GM19372 (cell line): ENCODE measurements around the gene PIGN.
"Not testable (repeated sequence)": the region's sequence is repeated elsewhere in the genome, so short reads cannot be mapped to it uniquely, and the experiment has no call there.

Source experiments
- ATAC-seq: cut with Tn5 transposase; IDR thresholded peaks from one replicate; pipeline ENCODE4 v1.9.1; 2021; ENCODE audit warnings: mild to moderate bottlenecking, low read depth, moderate library complexity; ENCODE audit not compliant: unreplicated experiment

Gene PIGN

DNA sequence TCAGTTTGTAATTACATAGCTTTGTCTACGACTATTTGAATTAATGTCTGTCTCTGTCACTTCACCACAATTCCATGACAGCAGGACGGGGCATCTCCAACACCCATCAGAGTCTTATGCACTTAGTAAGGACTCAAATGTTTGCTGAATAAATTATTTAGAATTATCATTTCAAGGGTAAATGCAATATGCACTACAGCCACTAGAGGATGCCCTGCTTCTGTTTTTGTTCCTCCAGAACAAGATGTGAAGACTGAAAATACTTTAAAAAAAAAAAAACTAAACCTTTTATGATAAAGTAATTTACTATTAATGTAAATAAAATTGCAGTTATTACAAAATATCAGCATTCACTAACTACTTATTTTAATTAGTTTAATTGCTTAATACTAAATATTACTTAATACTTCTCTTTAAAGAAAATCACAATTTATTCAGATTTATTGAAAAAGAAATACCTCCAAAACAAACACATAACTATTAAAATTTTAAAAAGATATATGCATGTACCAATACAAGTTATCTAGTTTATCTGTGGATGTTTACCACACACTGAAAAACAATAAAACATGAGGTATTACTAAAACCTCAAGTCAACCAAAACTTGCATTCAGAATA, 3.2 kb downstream of the PIGN start:
- ATAC-seq, result no peak

DNA sequence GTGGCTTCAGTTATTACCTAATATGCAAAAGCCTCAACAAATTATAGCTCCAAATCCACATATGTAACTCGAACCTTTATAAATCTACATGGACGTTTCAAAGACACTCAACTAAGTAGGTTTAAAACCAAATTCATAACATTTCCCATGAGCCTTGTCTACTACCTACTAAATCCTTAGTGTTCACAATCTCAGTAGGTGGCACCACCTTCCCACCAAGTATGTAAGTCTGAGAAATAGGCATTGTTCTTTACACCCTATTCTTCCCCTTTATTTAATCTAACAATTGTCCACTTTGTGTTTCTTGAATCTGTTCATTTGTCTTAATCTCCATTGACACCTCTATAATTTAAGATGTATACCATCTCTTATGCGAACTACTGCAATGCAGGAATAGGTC, 4.6 kb downstream of the PIGN start:
- no peak for ATAC-seq

DNA sequence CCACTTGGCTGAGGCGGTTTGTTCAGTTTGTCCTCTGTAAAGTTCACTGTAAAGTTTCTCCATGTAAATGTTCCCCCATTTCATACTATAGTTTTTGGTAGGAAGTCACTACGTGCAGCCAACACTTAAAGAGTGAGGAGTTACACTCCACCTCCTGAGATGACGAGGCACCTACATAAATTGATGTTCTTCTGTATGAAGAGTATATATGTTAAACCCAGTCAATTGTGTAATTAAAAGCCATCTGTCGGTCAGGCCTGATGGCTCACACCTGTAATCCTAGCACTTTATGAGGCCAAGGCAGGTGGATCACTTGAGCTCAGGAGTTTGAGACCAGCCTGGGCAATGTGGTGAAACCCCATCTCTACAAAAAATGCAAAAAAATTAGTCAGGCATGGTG, 7.6 kb downstream of the PIGN start:
- no peak for ATAC-seq

DNA sequence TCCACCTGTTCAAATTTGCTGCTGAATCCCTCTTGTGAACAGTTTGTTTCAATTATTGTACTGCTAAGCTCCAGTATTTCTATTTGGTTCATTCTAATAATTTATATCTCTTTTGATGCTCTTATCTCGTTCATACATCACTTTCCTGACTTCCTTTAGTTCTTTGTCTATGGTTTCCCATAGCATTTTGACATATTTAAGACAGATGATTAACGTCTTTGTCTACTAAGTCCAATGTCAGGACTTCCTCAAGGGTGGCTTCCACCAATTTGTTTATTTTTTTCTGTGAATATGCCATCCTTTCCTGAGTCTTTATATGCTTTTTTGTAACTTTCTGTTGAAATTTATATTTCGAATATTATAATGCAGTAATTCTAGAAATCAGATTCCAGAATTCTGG, 9.6 kb downstream of the PIGN start:
- ATAC-seq, result no peak

DNA sequence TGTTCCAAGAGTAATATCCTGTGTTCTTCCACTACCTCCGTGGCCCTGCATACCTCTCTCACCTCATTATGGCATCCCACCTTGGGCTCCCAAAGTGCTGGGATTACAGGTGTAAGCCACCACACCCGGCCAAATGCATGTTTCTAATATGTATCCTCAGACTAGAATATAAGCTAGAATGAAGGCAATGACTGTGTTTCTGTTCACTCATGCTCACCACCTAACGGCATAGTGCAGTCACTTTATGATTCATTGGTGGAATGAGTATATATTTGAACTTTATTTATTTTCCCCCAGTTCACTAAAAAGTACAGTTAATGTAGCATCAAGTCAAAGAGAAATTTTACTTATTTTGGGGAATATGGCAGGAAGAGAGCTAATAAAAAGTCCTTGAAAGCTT, 11.3 kb downstream of the PIGN start:
- no peak for ATAC-seq

DNA sequence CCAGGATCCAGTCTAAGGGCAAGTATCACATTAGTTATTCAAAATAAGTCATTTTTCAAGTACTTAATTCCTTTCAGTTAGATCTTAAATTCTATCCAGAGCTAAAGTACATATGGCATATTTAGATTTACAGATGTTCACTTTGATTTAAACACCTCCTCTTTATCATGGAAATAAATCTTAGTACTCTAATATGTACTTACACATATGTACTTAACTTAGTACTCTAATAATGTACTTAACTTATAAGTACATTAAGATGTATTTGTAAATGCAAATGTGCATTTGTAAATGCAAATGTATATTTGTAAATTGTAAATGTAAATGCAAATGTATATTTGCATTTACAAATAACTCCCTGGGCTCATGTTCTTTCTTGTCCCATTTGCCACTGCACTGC, 14.6 kb downstream of the PIGN start:
- ATAC-seq, result no peak

DNA sequence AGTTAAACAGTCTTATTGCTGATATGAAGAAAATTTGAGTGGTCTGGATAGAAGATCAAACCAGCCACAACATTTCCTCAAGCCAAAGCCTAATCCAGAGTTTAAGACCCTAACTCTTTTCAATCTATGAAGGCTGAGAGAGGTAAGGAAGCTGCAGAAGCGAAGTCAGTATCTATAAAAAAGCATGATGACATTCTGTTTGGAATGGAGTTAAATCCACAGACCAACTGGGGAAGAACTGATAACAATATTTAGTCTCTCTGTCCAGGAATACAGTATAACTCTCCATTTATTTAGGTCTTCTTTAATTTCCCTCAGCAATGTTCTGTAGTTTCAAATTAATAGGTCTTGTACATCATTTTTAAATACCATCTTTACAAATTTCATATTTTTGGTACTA, 16.0 kb downstream of the PIGN start:
- ATAC-seq, result no peak

DNA sequence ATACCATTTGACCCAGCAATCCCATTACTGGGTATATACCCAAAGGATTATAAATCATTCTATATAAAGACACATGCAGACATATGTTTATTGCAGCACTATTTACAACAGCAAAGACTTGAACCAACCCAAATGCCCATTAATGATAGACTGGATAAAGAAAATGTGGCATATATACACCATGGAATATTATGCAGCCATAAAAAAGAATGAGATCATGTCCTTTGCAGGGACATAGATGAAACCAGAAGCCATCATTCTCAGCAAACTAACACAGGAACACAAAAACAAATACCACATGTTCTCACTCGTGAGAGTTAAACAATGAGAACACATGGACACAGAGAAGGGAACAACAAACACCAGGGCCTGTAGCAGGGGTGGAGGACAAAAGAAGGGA, 20.3 kb downstream of the PIGN start:
- ATAC-seq, result not testable (repeated sequence)

DNA sequence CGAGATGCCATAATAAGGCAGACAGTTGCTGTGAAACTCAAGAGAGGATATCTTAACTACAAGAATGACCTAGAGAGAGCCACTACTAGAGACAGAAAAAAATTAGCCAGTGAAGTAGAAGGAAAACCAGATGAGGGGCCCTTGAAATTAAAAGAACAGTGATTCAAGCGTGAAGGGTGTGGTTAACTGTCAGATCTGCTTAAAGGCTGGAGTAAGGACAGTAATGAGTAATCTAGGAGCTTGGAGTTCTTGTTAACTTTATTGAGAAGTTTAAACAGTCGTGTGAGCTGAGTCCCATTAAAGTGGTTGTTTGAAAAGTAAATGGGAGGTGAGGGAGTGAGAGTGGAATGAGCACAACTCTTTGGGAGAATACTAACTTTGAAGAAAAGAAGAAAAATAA, 21.3 kb downstream of the PIGN start:
- ATAC-seq, result no peak

DNA sequence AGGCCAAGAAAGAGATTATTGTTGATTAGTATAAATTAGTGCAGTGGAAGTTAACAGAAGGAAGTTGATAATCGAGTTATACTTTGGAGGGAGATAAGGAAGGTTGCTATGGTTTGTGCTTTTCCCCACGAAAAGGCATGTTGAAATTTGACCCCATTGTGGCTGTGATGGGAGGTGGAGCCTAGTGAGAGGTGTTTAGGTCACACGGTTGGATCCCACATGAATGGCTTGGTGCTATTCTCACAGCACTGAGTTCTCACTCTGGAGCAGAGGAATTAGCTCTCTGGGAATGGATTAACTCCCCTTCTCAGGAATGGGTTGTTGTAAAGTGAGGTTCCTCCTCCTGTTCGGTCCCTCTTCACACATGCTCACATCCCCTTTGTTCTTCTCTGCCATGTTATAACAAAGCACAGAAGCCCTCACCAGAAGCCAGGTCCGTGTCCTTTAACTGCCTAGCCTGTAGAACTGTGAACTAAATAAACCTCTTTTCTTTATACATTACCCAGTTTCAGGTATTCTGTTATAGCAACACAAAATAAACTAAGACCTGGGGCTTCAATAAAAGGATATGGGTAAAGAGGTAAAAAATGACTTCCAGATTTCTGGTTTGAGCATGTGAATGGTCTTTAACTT, 21.9 kb downstream of the PIGN start:
- no peak for ATAC-seq

DNA sequence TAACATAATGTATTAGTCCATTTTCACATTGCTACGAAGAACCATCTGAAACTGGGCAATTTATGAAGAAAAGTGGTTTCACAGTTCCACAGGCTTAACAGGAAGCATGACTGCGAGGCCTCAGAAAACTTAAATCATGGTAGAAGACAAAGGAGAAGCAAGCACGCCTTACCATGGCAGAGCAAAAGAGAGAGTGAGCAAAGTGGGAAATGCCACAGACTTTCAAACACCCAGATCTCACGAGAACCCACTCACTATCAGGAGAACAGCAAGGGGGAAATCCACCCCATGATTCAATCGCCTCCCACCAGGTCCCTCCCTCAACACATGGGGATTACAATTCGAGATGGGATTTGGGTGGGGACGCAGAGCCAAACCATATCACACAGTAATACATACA, 22.5 kb downstream of the PIGN start:
- ATAC-seq, result no peak

DNA sequence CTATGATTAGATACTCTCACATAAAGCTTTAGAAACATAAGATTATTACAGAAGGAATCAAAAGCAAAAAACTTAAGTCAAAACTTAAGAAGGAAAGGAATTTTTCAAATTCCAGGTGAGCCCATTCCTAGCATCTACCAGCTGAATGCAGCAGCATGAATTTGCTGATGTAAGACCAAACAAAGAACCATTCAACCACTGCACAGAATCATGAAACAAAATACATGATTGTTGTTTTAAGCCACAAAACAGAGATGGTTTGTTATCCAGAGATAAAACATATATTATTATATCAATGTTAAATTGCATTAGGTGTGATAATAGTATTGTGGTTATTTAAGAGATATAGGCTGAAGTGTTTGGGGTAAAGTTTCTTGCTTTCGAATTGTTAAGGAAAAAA, 29.0 kb downstream of the PIGN start:
- ATAC-seq, result no peak

DNA sequence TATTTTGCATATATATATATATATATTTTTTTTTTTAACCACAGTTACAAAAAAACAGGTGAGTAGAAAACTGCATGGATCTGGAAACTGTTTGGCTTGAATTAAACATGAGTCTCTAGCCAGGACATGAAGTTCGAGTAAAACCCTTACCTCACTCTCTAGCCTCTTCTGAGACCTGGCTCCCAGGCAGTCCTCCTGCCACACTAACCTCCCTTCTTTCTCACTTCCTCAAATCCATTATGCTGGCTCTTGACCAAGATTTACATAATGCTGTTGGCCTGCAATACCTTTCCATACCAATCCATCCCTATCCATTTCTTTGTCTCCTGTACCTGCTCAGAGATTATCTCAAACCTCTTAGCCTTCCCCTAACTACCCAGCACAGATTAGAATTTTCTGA, 34.0 kb downstream of the PIGN start:
- peak; percentile 70 for ATAC-seq

DNA sequence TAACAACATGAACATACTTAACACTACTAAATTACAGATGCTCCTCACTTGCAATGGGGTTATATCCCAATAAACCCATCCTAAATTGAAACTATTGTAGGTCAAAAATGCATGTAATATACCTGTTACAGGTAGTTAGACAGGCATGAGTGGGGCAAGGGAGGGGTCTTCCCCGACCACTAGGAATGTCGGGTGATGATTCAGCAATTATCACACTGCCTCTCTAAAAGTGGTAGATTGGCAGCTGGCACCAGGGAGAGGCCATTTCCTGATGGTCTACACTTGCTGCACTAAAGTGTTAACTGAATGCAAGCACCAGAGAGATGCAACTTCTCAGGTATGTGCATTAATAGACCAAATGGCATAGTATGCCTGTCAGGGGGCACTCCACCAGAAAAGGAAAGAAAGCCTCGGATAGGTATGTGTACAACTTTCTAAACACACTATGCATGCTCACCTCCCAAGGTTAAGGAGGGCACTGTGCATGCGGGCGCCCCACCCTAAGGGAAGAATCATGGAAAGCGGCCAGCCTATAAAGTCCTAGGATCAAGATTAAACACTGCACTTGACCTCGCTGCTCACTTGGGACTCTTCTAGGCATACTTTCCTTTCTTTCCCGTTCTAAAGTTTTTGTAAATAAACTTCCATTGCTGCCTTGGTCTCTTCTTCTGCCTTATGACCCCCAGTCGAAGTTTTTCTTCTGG, 35.6 kb downstream of the PIGN start:
- ATAC-seq, result no peak

DNA sequence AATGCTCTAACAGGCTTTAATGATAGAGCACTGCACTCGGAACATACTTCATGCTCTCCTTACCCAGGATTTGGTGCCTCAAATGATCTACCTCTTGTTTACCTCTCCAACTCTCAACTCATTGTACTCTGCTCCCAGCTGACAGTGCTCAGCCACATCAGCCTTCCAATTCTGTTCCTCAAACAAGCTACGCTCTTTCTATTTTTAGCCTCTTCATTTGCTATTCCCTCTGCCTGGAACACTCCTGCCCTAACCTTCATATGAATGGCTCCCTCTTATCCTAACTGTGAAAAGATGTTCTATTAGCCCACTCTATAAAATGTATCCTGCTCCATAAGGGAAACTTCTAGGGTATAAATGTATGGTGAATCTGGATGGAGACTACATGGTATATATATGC, 42.5 kb downstream of the PIGN start:
- no peak for ATAC-seq

DNA sequence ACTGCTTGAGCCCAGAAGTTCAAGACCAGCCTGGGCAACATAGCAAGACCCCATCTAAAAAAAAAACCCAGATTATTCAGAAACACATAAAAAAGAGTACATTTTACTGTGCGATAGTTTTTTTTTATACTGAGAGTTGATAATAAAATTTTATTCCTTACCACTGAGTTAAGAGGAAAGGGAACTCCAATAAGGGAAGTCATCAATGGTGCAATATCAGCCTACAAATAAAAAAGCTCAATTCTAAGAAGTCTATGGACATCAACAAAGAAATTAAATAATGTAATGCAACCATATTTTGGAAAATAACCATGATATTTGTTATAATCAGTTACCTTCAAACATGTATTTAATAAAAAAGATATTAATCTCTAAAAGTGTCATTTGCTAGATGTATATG, 46.6 kb downstream of the PIGN start:
- ATAC-seq, result no peak

DNA sequence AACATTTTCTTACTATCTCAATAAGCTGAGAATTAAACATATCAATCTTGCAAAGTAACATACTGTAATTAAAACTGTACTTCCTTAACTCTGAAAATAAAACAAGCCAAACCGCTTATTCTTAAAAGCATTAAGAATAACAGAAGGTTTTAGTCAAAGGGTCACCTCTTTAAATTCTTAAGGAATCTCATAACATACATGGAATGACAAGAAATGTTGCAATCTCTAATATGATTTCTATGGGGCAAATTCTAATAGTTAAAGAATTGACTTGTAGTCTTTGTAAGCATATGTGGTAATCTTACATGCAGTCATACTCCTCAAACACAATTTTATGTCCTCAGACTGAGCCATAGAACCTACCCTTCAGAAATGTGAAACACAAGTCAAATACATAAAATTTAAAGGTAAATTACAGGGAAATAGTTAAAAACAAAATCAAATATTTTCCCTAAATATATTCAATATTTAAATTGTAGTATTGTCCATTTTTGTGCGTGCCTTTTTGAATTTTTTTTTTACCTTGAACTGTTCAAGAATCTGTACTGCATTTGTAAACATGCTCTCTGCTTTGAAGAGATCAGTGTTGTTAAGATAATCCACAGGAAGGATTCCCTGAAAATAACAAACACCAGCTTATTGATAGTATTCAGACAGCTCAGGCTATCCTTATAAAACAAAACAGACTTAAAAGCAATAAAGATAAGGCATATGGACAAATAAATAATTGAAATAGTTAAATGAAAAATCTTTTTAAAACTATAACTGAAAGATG, 48.2 kb downstream of the PIGN start:
- no peak for ATAC-seq

DNA sequence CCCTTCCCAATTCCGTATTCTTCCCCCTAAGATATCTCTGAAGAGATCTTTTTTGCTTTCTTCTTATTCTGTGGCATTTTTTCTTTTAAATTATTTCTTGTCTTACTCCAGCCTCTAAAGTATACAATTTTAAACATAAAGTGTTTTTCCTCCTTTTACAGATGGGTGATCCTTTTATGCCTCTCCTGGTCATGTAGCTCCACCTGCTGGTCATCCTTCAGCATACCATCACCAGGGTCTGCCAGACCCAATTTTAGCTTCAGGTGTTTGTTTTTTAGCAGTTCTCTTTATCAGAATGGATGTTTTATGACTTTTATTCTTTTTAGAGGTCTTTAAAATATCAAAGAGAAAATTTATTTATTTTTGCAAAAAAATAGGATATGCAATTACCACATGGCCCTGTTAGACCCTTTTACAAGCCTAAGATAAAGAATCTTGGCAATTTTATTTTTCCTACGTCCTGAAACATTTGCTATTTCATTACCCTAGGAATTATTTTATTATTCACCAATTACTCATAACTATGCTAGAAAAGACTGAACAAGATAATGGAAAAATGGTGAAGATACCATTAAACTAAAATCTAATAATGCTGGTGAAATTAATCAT, 55.5 kb downstream of the PIGN start:
- peak; percentile 73 for ATAC-seq

DNA sequence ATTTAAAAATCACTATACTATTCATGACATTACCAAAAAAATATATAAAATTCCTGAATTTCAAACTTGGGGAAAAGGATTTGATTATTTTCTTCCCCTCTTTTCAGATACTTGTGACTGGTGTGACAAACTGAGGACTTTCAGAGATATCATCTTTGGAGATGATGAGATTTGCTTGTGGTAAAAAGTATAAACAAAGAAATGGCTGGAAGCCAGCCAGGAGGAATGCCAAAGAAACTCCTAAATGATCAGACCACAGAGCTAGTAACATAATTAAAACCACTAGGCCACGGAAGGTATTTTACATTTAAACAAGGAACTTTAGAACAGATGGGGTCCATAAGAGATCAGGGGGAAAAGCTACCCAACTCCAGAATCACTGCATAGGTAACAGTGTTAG, 58.7 kb downstream of the PIGN start:
- no peak for ATAC-seq

DNA sequence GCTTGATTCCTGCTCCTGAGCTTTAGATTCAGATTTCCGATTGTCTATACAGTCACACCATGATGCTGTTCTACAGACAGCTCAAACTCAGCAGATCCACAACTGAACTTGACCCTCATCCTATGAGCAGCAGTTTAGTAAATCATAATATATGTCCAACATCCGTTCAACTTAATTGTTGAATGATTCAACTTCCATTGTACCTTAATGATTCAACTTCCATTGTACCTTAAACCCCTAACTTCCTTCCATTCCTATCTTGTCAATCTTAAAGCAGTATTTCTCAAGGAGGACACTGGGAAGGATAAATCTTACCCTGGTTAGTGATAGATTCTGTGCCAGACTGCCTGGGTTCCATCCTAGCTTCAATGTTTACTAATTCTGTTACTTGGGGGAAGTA, 60.1 kb downstream of the PIGN start:
- ATAC-seq, result no peak

DNA sequence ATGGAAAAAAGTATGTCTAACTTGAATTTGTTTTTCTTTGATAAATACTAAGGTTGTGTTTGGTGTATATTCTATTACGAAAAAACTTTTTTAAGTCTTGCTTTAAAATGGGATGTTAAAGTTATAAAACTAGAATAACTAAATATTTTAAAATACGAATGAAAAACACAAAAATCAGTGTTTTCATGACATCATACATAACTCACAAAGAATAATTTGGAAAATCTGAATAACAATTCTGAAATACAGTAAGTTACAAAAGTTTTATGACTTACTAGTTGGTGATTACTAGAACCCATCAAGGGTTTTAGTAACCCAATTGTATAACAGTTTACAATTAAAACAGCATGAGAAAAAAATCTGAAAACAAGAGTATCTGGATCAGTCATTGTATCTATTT, 61.2 kb downstream of the PIGN start:
- no peak for ATAC-seq
